GM18505 (cell line): ENCODE measurements around the gene EIF4E1B.

Experiments used
- ATAC-seq: cut with Tn5 transposase; IDR thresholded peaks from one replicate; pipeline ENCODE4 v1.9.1; 2021; ENCODE audit not compliant: unreplicated experiment
- POLR2A ChIP-seq: IDR thresholded peaks from 4 replicates; pipeline ENCODE4 v1.6.1; 2011; ENCODE audit warnings: borderline replicate concordance; ENCODE audit not compliant: insufficient read depth, insufficient read length; ENCODE audit errors: extremely low read depth

The EIF4E1B gene

GRCh38 chr5:176643491-176644219 is 13.2 kb downstream of the EIF4E1B start:
- ATAC-seq, result no peak
- no peak for TF ChIP-seq POLR2A

GRCh38 chr5:176644294-176644693 is 13.8 kb downstream of the EIF4E1B start:
- TF ChIP-seq POLR2A, result no peak
- ATAC-seq, result no peak

- TF ChIP-seq POLR2A, result no peak
- ATAC-seq, result no peak
Measured at GRCh38 chr5:176644878-176645670, 14.6 kb downstream of the EIF4E1B start.

GRCh38 chr5:176646049-176646706 is 15.7 kb downstream of the EIF4E1B start:
- ATAC-seq, result no peak
- TF ChIP-seq POLR2A, result no peak

- TF ChIP-seq POLR2A, result no peak
- no peak for ATAC-seq
Measured at GRCh38 chr5:176646707-176647029, 16.2 kb downstream of the EIF4E1B start.

- peak; percentile 88 for ATAC-seq
- peak; percentile 96 for TF ChIP-seq POLR2A
Measured at GRCh38 chr5:176647030-176647842, 16.8 kb downstream of the EIF4E1B start, which contains the start of gene TSPAN17. Gene TSPAN17, plus strand, starts transcription at chr5:176647484. Its CDS starts 132 bp downstream, at chr5:176647616.

- ATAC-seq, result no peak
- no peak for TF ChIP-seq POLR2A
Measured at GRCh38 chr5:176647843-176648473, 17.5 kb downstream of the EIF4E1B start.

- no peak for TF ChIP-seq POLR2A
- ATAC-seq, result no peak
Measured at GRCh38 chr5:176648474-176649194, 18.2 kb downstream of the EIF4E1B start.

- ATAC-seq, result no peak
- no peak for TF ChIP-seq POLR2A
Measured at GRCh38 chr5:176650354-176650884, 19.9 kb downstream of the EIF4E1B start.

- ATAC-seq, result no peak
- TF ChIP-seq POLR2A, result no peak
Measured at GRCh38 chr5:176651472-176651980, 21.1 kb downstream of the EIF4E1B start.

GRCh38 chr5:176652136-176652535 is 21.7 kb downstream of the EIF4E1B start:
- no peak for TF ChIP-seq POLR2A
- no peak for ATAC-seq
